GM19035 (cell line): Measurements from ENCODE around the gene JSRP1.

ENCODE experiments used
- ATAC-seq: cut with Tn5 transposase; IDR thresholded peaks from one replicate; pipeline ENCODE4 v1.9.1; 2021; ENCODE audit not compliant: unreplicated experiment

JSRP1 gene

DNA sequence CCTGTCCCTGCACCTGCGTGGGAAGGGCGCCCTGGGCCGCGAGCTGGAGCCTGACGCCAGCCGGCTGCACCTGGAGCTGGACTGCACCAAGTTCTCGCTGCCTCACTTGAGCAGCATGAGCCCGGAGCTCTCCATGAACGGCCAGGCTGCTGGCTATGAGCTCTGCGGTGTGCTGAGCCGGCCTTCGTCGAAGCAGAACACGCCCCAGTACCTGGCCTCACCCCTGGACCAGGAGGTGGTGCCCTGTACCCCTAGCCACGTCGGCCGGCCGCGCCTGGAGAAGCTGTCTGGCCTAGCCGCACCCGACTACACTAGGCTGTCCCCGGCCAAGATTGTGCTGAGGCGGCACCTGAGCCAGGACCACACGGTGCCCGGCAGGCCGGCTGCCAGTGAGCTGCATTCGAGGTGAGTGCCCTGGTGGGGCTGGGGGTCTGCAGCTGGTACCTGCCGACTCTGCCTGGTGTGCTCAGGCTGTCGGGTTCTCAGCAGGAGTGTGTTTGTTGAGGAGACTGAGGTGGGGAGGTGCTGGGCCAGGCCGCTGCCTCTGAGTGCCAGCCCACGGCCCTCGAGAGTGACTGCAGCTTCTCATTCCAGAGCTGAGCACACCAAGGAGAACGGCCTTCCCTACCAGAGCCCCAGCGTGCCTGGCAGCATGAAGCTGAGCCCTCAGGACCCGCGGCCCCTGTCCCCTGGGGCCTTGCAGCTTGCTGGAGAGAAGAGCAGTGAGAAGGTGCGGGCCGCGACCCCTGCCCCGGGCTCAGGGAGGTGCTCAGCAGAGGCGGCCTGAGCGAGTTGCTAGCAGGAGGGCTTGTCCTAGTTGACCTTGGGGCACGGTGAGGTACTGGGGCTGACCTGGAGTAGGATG lies 39.6 kb downstream of the JSRP1 start:
- no peak for ATAC-seq

DNA sequence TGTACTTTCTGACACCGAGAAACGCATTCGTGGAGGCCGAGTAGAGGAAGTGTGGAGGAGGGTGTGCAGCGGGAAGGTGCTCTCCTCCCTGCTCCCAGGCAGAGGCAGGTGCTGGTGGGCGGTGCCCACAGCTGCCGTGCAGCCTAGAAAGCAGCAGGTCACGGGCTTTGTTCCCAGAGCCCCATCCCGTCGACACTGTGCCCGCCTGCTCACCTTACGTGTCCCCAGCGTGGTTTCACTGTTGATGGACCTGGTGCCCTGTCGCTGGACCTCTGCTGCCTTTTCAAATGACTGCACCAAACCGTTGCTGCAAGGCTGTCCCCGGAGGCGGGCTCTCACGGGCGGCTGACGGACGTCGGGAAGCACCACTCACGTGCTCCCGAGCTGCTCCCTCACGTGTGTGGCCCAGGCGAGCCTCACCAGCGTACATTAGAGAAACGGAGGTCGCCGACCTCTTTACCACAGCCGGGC lies 40.9 kb downstream of the JSRP1 start:
- no peak for ATAC-seq

DNA sequence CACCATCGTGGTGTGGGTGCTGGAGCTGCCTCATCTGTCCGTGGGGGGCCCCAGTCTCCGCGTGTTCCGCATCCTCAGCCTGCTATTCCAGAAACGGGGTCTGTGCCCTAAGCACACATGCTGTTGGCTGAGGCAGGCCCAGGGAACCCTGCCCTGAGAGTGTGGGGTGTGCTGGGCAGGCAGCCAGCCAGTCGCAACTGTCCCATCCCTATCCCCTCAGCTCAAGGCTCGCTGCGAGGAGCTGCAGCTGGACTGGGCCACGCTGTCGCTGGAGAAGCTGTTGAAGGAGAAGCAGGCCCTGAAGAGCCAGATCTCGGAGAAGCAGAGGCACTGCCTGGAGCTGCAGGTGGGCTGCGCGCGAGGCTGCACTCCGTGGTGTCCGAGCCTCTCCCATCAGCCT lies 42.0 kb downstream of the JSRP1 start:
- no peak for ATAC-seq

DNA sequence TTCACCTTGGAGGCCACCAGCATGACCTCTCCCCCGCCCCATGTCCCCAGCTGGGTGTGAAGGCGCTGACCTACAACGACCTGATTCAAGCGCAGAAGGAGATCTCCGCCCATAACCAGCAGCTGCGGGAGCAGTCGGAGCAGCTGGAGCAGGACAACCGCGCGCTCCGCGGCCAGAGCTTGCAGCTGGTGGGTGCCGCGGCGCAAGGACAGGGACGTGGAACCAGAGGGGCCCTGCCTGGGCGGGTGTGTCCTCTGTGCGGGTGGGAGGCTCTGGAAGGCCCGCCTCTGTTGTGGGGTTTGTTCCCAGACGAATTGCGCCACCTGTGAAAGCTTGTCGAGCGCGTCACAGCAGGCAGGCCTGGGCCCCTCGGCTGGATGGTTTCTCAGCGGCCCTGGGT lies 42.4 kb downstream of the JSRP1 start:
- no peak for ATAC-seq

DNA sequence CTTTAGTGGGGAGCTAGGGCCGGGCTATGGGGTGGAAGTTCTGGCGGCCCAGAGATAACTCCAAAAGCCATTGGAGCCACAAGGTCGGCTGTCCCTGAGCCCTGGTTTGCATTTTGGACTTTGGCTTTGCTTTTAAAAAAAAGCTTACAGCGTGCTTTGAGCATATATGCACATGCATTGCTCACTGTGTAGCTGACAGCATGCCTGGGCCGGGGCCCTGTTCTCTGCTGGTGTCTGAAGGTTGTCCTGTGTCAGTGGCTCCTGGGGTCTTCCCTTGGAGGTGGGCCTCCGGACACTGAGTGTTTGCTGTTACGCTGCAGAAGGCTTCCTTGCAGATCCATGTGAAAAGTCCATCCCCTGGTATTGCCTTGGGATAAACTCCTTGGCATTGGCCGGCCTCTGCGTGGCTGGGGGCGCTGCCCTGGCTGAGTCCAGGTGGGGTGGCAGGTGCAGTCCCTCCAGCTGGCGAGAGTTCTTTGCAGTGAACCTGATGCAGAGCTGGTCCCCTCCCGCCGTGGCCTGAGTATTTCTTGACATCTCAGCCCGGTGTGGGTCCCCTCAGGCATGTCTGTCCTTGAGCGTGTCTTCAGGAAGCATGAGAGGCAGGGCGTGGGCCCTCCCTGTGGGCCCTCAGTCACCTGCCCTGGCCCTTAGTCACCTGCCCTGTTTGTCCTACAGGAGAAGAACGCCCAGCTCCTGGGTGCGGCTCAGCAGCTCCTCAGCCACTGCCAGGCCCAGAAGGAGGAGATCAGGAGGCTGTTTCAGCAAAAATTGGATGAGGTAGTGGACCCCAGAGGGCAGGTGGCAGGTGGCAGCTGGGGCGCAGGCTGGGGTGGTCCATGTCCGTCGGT lies 43.1 kb downstream of the JSRP1 start:
- ATAC-seq: no peak

DNA sequence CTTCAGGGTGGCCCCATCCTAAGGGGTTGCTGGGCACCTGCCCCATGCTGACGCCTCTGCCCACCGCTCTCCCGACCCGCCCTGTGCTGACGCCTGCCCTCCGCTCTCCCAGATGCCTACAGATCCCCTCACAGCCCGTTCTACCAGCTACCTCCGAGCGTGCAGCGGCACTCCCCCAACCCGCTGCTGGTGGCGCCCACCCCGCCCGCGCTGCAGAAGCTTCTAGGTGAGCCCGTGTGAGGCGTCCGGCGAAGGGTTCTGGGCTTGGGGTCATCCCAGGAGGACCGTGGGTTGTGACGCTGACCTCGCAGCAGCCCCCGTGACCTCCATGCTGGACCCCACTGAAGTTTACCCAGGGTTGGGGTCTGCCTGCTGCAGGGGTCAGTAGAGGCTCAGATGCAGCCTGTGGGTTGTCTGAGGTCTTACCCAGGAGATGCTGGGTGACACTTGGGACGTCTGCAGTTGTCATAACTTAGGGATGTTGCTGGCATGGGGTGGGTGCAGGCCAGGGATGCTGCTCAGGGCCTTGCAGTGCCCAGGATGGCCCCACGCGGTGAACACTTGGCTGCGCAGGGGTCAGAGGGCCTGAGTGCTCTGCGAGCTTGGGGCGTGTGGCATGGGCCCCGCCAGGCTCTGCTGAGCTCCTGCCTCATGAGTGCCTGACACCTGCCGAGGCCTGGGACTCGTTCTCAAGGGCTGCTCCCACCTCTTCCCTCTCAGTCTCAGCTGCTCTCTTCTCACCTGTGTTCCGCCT lies 45.1 kb downstream of the JSRP1 start:
- ATAC-seq: no peak

DNA sequence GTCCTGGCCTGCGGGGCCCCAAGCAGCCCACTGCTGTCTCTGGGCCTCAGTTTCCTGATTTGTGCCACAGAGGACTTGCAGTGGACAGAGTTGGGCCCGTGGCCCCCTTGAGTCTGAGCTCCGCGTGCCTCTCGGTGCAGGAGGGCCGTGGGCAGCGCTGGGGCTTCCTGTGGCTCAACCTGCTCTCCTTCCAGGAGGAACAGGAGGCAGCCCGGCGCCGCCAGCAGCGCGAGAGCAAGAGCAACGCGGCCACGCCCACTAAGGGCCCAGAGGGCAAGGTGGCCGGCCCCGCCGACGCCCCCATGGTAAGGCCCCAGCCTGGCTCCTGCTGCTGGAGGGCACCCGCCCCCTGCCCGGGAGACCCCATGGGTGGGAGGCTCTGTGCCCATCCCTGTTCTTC lies 46.0 kb downstream of the JSRP1 start:
- ATAC-seq: no peak

DNA sequence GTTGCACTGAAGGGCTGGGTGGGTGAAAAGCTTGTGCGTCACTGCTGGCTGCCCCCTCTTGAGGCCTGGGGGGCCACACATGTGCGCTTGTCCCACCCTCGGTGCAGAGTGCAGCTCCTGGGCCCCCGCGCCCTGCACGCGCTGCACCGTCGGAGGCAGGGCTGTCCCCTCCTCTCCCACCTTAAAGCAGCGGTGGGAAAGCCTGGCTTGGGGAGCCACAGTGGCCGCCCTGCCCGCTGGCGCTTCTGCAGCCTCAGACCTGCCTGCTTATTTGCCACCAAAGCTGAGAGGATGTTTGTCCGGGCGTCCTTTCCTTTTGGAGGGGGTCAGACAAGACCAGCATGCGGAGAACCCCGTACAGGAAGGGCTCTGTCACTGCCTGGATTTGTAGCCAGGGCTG lies 46.8 kb downstream of the JSRP1 start:
- no peak for ATAC-seq

DNA sequence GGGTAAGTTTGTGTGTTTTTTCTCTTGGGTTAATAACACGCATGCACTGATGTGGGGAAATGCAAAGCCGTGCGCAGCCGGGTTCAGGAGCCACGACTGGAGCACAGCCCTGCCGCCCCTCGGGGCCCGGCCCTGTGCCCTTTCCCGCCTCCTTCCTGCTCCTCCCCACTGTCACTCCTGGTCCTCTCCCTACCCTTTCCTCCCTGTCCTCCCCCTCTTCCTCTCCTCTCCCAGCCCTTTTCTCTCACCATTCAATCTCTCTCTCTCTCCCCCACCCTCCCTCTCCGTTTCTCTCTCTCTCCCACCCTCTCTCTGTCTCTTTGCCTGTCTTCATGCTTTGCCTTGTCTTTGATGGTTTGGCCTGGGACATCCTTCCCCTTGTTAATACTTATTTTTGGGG lies 47.2 kb downstream of the JSRP1 start:
- ATAC-seq: no peak

DNA sequence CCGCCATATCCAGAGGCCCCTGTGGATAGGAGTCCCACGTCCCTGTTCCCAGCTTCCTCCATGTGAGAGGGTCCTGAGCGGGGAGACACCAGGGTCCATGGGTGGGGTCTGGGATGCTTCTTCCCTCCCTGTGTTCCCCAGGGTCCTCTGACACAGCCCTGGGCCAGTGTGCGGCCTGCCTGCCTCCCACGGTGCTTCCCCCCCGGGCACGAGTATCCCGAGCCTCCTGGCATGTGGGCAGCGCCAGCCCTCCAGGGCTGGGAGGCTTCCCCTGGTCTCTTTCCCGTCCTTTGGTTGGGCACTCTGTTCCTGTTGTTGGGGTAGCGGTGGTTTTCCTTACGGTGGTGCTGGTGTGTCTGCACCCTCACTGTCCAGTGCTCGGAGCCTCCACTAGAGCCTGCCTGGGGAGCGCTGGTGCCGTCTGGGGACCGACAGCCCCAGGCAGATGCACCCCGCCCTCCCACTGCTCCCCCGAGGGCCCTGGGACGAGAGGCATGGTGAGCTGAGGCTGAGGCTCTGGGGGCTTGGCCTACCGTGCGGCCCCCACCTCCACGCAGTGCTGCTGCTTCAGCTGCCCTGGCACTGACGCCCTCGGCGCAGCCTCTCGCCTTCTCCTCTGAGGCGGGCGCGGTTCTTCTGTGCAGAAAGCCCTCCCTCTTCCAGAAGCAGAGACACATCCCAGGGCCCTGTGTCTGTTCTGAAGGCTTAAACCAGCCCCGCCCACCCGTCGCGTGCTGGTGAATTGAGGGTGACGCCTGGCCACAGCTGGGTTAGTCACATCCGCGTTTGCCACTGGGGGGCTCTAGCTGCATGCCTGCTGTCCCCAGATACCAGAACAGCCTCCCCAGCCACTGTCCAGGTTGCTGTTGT lies 48.0 kb downstream of the JSRP1 start:
- no peak for ATAC-seq

DNA sequence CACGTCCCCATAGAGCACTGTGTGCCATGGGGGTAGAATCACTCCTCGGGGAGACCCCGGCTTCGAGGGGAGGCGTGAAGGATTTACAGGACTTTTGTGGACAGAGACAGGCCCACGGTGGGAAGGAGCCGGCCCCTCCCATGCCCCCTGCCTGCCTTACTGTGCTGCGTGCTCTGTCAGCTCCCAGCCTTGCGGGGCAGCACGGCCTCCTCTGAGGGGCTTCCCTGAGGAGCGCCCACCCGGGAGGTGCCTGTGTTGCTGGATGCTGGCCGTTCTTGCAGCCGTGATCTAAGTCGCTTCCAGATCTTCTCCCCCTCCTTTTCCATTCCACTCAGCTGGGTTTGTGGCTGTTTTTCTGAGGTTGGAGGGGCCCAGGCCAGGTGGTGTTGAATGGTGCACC lies 49.2 kb downstream of the JSRP1 start:
- no peak for ATAC-seq

DNA sequence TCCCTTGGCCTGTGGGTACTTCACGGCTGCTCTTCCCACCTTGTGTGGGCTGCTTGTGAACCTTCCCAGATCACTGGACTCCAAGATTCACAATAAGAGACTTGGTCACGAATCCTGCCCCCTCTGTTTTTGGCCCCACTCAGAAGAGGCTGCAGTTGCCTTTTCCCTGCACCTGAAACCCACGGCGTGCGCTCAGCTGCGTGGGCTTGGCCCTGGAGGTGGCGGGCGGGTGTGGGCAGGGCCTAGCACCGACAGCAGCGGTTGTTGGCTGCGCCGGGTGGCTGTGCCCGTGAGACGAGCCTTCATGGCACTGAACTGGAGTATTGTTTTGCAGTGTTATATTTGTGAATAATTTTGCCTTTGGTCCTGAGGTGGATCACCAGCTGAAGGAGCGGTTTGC lies 53.9 kb downstream of the JSRP1 start:
- no peak for ATAC-seq
